ENCODE measurements around the gene FAF1.

Gene FAF1

GRCh38 chr1:50633465-50633864 lies 326.6 kb downstream of the FAF1 start:
- no peak for DNase-seq (ENCODE audit: low spot score)

GRCh38 chr1:50631161-50631560 lies 328.9 kb downstream of the FAF1 start:
- DNase-seq (ENCODE audit: low spot score) = no peak

GRCh38 chr1:50622259-50622658 lies 337.8 kb downstream of the FAF1 start:
- no peak for DNase-seq (ENCODE audit: low spot score)

GRCh38 chr1:50620680-50621329 lies 339.3 kb downstream of the FAF1 start:
- DNase-seq (ENCODE audit: low spot score) = peak; percentile 91

- DNase-seq (ENCODE audit: low spot score) = no peak
Measured at GRCh38 chr1:50615036-50615750, 344.9 kb downstream of the FAF1 start.

- no peak for DNase-seq (ENCODE audit: low spot score)
Measured at GRCh38 chr1:50611675-50612074, 348.4 kb downstream of the FAF1 start.

- DNase-seq (ENCODE audit: low spot score) = no peak
Measured at GRCh38 chr1:50610563-50610962, 349.5 kb downstream of the FAF1 start.

GRCh38 chr1:50609508-50609907 lies 350.6 kb downstream of the FAF1 start:
- DNase-seq (ENCODE audit: low spot score) = no peak

- DNase-seq (ENCODE audit: low spot score) = peak; percentile 60
Measured at GRCh38 chr1:50605186-50605875, 354.7 kb downstream of the FAF1 start.

GRCh38 chr1:50604580-50604979 lies 355.5 kb downstream of the FAF1 start:
- DNase-seq (ENCODE audit: low spot score) = no peak

GRCh38 chr1:50603274-50604271 lies 356.5 kb downstream of the FAF1 start:
- peak; percentile 77 for DNase-seq (ENCODE audit: low spot score)

- DNase-seq (ENCODE audit: low spot score) = no peak
Measured at GRCh38 chr1:50599546-50599945, 360.5 kb downstream of the FAF1 start.

GRCh38 chr1:50595874-50596273 lies 364.2 kb downstream of the FAF1 start:
- no peak for DNase-seq (ENCODE audit: low spot score)

GRCh38 chr1:50593515-50593914 lies 366.6 kb downstream of the FAF1 start:
- DNase-seq (ENCODE audit: low spot score) = no peak

- DNase-seq (ENCODE audit: low spot score) = no peak
Measured at GRCh38 chr1:50591598-50591997, 368.5 kb downstream of the FAF1 start.

GRCh38 chr1:50582346-50582745 lies 377.7 kb downstream of the FAF1 start:
- DNase-seq (ENCODE audit: low spot score) = no peak

- DNase-seq (ENCODE audit: low spot score) = no peak
Measured at GRCh38 chr1:50570066-50570468, 390.0 kb downstream of the FAF1 start.

- no peak for DNase-seq (ENCODE audit: low spot score)
Measured at GRCh38 chr1:50568782-50569181, 391.3 kb downstream of the FAF1 start.

GRCh38 chr1:50566405-50566804 lies 393.7 kb downstream of the FAF1 start:
- DNase-seq (ENCODE audit: low spot score) = no peak

GRCh38 chr1:50564417-50564816 lies 395.6 kb downstream of the FAF1 start:
- DNase-seq (ENCODE audit: low spot score) = no peak

GRCh38 chr1:50562106-50562505 lies 398.0 kb downstream of the FAF1 start:
- DNase-seq (ENCODE audit: low spot score) = no peak

- DNase-seq (ENCODE audit: low spot score) = no peak
Measured at GRCh38 chr1:50559421-50559820, 400.6 kb downstream of the FAF1 start.

All from kidney tubule cell (primary cell).